Kidney glomerular epithelial cell (primary cell): ENCODE measurements around the gene UPB1.
A peak's percentile ranks its signal among the peaks of the same experiment; 100 is the strongest.
"Not testable (repeated sequence)": the region's sequence is repeated elsewhere in the genome, so short reads cannot be mapped to it uniquely, and the experiment has no call there.

Experiments used
- DNase-seq: peaks from one replicate; lab custom pipeline; 2025; lab: John Stamatoyannopoulos, UW

Gene UPB1

DNA sequence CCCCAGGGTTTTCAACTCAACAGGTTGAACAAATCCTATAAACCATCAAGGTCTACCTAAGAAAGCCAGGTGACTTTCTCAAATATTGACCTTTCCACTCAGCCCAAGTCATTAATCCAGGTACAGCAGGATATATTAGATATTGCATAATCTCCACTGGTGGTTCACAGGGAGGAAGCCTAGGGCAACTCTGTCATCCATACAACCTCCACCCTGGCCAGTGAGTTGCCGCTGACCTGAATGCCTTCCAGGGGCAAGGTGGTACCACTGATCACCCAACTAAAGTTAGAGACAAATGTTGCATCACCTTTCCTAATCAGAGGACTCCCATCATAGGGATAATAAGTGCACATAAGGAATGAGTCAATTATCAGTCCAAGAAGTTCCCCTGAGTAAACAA lies 36.9 kb downstream of the UPB1 start:
- no peak for DNase-seq

DNA sequence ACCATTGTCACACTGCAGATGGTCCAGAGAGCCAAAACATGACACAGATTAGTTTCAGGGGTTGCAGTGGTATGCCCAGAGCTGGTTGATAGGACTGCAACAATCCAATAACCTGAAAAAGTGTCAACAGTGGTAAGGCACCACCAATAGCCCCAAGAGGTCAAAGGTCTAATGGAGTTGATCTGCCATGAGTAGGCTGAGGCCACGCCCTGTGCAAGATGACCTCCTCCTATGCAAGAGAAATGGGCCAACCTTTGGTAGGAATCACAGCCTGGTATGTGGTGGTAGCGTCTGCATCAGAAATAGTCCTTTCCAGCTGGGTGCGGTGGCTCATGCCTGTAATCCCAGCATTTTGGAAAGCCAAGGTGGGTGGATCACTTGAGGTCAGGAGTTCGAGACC lies 40.2 kb downstream of the UPB1 start:
- no peak for DNase-seq

DNA sequence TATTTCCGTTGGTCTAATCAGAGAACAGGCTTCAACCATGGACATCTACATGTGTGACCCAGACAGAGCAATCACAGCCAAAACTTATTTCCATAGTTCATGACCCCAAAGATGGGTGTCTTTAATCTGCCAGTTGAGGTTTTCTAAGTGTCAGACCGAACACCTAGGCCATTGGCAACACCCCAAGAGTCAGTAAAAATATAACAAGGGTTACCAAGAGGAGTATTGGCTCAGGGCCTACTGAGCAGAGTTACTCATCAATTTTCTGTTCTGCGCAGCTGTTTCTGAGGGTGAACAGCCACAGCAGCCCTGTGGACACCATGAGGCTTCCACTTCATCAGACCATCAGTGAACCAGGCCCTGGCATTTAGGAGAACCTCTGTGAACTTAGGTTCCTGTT lies 41.0 kb downstream of the UPB1 start:
- no peak for DNase-seq

DNA sequence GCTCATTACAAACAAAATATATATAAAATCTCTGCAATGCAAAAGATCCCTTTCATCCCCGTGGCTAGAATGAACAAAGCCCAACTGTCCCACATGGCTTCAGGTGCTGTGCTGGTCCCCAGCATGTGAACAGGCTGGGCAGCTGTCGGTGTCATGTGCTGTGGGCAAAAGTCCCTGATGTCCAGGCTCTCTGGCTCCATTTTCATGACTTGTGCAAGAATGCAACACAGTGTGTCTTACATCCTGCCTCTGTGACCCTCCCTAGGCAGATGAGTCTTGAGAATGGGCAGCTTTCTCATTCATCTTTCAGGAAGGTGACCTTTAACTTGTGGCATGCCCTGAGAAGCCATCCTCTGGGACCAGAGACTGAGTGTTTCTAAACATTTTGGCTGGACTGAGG lies 45.3 kb downstream of the UPB1 start:
- DNase-seq, result no peak

DNA sequence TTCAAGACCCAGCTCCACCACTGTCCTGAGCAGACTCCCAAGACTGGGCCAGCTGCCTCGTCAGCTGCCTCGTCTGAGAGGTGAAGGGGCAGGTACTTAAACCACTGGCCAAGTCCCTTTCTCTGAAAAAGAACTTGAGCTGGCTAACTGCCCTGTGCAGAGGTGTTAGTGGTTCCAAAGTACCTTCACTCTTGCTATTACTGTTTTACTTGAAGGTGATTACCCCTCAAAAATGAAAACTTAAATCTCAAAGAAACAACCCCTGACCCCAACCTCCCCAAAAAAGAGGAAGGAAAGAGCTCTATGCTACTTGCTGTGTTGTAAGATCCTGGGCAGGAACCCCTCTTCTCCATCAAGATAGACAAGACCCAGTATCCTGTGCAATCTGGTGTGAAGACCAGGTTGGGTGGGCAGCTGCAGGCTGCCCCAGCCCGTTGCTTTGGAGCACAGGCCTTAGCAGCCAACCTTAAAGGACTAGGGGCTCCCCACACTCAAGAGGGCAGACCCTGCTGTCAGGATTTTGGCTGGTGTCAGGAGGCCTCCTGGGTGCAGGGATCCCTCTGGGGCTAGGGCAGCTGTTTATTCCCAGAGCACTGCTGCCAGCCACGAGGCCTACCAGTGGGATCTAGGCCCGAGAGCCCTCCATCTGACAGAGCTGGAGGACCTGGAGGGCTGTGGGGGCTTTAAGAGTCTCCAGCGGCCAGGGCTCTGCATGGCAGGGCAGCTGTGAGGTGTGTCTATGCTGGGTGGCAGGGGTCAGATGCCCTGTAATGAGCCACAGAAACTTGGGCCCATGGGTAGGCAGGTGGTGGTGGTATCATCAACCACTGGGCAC lies 46.8 kb downstream of the UPB1 start:
- no peak for DNase-seq

DNA sequence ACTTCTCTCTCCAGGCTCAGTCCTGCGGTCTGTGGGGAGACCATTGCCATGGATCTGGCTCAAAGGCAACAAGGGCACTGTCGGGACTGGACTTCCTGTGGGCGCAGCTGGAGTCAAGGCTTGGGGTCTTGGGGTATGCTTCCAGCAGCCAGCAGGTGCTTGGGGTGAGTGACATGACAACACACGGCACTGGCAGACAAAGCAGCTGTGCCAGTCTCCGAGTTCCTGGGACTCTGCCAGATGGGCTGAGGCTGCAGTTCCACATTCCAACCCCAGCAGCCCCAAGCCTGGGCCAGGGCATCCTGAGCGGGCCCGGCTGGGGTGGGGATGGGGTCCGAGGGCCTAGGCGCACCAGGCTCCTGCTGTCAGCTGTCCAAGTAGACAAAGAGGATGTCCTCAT lies 47.5 kb downstream of the UPB1 start:
- DNase-seq, result no peak

DNA sequence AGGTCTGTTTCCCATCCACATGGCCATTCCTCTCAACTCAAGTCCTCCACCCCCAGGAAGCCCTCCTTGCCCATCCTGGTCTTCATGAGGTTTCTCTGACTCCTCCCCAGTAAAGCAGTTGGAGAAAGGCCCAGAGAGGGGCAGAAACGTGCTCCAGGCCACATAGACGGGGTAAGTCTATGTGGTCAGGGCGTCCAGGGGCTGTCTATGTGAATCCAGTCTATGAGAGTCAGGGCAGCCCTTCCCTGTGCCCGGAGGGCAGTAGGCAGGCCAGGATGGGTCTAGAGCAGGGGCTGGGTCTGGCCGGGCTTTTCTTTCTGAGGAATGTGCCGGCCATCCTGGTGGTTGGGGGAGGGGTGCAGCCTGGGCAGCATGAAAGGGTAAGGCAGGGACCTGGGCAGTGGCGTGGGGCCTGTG lies 48.1 kb downstream of the UPB1 start:
- no peak for DNase-seq

DNA sequence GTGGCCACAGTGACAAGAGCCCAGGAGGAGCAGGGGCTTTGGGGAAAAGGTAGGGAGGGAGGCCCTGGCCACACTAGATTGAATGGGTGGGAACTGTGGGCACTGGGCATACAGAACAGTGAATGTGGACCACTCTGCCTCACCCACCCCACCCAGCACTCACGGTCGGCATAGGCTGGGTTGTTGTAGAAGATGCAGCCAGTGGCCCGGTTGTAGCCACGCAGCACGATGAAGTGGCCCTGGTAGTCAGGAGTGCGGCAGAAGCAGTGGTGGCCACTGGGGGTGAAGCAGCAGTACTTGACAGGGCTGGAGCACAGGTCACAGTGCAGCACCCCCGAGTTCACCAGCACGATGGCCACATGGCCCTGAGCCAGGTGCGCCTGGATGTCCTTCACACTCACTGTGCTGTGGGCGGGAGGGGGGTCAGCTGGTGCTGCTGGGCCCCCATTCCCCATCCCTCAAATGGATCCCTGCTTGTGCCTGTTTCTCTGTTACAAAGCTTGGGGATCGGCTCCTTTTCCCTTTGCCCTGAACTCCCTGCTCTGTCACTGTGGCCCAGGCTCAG lies 48.6 kb downstream of the UPB1 start:
- DNase-seq, result no peak

DNA sequence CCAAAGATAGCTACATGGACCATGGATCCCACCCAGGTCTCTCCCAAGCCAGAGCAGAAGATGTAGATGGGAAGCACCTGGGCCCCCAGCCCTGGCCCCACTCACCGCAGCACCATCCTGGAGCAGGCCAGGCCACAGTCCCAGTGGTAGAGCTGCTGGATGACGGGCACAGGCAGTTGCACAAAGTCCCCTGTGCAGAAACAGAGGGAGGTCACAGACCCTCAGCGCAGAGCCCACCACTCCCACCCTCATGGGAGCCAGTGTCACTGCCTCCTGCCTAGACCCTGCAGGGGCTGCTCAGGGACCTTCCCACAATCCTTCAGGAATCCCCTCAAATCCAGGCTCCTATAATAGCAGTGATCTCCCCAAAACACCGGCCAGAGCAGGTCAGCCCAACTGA lies 53.7 kb downstream of the UPB1 start:
- no peak for DNase-seq

DNA sequence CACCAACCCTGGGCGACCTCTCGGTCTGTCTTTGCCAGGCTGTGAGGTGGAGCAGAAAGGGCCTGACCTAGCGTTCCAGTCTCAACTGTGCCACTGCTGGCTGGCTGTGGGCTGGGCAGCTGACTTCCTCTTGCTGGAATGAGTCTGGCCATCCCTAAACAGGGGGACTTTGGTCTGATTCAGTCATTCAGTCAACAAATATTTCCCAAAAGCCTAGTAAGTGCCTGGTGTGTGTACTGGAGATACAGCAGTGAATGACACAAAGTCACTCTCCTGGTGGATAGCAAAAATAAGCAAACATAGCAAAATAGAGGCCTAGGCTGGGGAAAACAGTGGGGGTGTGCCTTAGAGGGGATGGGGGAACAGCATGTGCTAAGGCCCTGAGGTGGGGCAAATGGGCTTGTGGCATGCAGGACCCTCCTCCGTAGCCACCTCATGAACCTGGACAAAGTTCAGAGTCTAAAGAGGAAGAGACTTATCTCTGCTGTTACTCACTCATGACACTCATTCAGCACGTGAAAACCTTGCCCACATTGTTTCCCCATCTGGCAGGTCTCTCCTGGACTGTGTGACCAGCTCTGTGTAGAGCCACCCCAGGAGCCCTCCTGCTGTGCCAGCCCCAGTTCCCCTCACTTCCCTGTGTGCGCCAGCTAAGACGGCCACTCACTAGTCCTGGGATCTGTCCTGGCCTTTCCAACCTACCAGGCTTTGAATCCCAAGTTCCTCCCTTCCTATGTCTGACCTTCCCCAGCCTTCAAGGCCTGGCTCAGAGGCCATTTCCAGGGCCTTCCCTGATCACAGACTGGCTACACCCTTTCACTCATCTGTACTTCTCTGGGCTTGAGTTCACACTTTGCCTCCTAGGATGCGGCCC lies 55.1 kb downstream of the UPB1 start:
- no peak for DNase-seq

DNA sequence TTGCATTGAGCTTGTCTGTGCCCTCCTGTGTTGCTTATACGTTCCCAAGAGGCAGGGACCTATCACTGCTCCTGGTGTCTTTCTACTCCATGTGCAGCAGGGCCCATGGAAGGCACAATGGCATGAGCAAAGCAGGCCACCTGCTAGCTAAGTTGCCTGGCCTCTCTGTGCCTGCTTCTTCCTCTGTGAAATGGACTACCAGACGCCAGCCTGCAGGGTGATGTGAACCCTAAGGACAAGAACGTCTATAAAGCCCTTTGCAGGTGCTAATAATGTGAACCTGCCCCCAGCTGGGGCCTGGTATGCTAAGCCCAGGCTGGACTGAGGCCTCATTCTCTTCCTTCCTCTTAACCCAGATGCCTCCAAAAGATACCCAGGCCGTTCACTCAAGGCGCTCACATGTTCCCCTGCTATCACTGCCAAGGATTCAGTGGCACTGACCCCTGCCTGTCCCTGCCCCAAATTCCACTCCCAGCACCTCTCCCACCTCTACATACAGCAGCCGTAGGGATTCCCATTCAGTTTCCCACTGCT lies 55.8 kb downstream of the UPB1 start:
- DNase-seq, result no peak

DNA sequence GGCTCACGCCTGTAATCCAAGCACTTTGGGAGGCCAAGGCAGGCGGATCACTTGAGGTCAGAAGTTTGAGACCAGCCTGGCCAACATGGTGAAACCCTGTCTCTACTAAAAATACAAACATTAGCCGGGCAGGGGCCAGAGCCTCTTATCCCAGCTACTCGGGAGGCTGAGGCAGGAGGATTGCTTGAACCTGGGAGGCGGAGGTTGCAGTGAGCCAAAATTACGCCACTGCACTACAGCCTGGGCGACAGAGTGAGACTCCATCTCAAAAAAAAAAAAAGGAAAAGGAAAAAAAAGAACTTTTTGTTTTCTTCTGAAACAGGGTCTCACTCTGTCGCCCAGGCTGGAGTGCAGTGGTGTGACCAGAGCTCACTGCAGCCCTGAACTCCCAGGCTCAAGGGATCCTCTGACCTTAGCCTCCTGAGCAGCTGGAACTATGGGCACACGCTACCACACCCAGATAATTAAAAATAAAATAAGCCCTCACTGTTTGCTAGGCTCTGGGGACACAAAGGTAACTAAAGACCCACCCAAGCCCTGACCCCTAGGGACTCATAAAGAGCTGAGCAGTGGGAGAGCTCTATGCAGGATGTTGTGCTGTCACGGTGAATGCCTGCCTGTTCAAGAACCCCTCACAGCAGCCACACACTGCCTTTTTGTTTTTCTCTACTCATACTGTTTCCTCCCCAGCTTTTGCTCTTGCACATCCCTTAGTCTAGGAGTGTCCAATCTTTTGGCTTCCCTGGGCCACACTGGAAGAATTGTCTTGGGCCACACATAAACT lies 57.6 kb downstream of the UPB1 start:
- DNase-seq, result not testable (repeated sequence)

DNA sequence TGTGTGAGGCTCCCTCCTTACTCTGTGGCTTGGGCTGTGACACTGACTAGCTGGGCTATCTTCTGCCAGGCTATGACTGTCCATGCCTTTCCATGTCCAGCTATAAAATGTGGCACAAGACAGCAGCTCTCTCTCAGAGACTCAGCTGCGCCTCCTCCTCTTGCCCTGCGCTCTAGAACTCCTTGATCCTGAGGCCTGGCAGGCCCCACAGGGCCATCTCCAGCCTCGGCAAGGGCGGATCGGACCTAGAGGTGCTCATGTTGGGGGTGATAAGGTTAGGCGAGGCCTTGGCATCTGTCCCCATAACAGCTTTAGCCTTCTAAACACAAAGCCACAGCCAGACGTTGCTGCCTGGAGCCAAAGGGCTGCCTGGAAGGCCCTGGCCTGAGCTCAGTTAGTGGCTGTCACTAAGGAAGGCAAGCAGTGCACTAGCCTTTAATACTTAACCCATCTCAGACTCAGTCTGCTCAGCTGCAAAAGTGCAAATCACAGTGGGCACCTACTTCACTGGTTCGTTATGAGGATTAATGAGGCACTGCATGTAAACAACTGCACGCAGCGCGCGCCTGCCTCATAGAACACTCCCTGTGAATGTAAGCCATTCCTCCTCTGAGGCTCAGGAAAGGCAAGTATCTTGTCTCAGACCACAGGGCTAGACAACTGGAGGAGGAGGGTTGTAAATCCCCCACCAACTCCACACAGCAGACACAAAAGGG lies 58.6 kb downstream of the UPB1 start:
- no peak for DNase-seq

DNA sequence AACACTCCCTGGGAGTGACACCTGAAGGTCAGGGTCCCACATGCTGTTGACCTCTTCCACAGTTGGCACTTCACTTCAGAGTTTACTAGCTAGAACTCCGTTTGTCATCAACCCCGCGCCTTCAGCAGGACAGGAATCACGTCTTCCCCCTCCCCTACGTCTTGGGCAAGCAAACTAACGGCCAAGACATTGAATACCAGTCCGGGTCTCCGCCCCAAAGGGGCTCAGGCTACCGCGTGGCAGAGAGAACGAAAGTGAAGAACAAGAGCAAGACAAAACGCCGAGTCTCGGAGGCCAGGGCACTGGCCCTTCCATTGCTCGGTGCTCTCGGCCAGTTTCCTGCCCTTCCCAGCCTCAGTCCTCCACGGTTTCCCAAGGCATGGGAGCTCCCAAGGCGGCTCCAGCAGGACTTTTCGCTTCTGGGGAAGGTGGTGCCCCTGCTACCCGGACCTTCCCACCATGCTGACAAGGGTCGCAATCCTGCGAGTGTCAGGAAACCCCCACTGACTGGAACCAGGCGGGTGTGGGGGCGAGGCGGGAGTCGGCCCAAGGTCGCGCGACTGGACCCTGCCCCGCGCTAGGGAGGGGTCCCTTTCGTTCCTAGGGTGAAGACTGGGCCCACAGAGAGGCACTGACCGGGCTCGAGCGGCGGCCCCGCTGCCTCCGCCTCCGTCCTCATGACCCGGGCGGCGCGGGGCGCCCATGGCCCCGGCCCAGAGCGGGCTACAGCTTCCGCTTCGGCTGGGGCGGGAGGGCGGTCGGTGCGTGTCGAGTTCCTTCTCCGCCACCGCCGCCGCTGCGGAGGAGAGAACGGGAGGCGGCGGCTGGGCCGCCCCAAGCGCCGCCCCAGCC lies 59.4 kb downstream of the UPB1 start, which contains the start of gene GUCD1:
GUCD1 (minus strand) TSS at position 826 of the 852 bp plus-strand sequence; CDS start at position 679, 147 bp downstream.
- peak; percentile 25 for DNase-seq

DNA sequence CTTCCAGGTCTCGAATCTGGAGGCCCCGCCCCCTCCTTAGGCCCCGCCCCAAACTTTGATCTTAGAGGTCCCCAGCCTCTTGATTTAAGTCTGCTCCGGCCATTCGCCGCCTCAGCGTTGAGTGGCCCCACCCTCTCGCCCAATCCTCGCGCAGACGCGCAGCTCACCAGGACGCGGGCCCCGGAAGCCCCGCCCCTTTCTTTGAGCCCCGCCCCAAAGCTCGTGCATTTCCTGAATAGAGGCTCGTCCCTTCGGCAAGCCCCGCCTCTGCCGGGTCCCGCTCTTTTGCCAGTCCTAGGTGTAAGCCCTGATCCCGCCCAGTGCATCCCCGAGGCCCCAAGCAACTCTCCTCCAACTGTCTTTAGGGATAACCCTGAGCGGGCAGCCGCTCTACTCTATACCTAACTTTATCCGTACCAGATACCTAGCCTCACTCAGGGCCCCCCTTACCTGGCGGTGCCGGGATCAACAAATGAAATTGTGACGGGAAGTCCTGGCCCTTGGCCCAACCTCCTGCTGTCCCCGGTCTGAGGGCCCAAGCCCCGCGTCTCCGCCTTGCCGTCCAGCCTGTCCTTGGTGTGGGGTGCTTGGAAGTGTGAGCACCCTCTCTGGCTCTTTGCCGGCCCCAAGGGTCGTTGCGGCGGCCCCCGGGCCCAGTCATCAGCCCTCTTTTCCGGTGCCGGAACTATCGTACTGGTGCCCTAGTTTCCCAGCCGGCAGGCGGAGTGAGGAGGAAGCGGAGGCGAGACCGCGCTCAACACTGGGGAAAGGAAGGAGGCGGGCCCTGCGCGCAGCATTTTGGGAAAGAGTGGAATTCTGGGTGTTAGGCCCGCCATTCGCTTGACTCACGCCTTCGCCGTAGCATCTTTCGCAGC lies 60.3 kb downstream of the UPB1 start, which contains the start of gene SNRPD3:
SNRPD3 (plus strand) TSS at position 835 of the 875 bp plus-strand sequence. CDS start 1,676 bp downstream, outside the sequence.
- peak; percentile 97 for DNase-seq

DNA sequence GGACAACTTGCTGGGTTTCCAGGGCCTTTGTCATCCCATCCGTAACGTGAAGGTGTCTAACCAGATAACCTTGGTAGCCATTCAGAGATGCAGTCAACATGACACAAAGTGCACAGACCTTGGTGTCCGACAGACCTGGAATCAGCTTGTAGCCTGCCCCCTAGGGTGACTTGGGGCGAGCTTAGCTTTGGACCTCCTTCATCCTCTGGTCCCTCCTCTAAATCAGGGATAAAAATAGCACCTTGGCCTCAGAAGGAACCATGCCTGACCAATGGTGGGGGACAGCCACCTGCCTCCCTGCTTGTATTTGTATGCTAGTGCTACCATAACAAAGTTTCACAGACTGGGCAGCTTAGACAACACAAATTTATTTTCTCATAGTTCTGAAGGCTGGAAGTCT lies 64.3 kb downstream of the UPB1 start:
- DNase-seq, result no peak

DNA sequence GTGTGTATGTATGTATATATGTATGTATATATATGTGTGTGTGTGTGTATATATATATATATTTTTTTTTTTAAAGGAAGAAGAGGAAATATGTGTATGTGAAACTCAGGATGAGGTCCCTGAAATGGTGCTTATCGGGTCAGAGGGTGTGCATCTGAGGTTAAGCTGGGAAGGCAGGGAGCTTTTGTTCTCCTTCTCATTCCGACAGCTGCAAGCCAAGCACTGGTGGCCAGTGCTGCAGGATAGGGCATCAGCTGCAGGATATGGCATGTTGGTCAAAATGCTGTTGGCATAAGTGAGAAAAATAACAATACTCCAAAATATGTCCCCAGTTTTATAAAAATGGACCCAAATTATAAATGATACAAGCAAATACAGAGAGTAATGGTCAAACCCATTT lies 68.1 kb downstream of the UPB1 start:
- no peak for DNase-seq

DNA sequence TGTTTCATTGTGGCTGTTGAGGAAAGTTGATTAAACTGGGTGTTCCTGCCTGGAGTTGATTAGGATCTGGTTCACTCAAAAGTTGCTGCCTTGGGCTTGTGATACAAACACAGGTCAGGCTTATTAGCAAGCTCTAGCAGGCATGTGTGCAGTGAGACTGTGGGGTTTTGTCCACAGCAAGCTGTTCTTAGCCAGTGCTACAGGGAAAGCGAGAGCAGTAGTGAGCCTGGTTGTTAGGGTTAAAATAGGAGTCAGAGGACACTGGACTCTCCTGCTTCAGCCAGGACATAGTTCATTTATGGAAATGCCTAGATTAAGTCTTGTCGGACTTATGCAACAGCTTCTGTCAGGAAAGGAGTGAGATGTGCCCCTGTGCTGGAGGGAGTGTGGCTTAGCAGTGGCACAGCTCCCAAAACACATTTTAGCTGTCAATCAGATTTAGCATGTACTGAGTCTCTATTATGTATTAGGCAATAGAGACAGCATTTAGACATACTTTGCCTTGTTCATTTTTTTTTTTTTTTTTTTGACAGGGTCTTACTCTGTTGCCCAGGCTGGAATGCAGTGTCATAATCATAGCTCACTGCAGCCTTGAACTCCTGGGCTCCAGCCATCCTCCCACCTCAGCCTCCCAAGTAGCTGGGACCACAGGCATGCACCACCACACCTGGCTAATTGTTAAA lies 69.4 kb downstream of the UPB1 start:
- DNase-seq, result no peak
